HG03025 (cell line): Measurements from ENCODE around the gene SEPTIN14.
A peak's percentile ranks its signal among the peaks of the same experiment; 100 is the strongest.
"Not testable (repeated sequence)": the region's sequence is repeated elsewhere in the genome, so short reads cannot be mapped to it uniquely, and the experiment has no call there.

Source experiments
- ATAC-seq: cut with Tn5 transposase; IDR thresholded peaks from one replicate; pipeline ENCODE4 v1.9.1; 2021; ENCODE audit warnings: mild to moderate bottlenecking, moderate library complexity; ENCODE audit not compliant: unreplicated experiment, low FRiP score

Gene SEPTIN14

DNA sequence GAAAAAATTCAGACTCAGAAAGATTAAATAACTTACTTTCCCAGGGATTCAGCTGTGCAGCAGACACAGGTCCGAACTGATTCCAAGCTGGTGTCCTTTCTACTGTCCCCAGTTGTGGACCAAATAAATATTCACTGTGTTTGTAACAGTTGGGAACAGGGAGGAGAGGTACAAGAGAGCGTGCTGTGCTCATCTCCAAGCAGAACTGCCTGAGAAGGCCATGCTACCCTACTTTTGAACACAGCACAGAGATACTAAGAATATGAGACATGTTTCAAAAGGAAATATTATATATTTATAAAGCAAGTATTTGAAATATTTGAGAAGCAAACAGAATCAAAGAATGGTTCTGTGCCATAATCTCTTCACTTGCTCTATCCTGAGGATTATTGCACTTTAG, at the start of gene SEPTIN14:
Gene SEPTIN14 (minus strand): TSS at position 101 of the 400 bp plus-strand sequence. CDS start 756 bp downstream, outside the sequence.
- not testable (repeated sequence) for ATAC-seq

DNA sequence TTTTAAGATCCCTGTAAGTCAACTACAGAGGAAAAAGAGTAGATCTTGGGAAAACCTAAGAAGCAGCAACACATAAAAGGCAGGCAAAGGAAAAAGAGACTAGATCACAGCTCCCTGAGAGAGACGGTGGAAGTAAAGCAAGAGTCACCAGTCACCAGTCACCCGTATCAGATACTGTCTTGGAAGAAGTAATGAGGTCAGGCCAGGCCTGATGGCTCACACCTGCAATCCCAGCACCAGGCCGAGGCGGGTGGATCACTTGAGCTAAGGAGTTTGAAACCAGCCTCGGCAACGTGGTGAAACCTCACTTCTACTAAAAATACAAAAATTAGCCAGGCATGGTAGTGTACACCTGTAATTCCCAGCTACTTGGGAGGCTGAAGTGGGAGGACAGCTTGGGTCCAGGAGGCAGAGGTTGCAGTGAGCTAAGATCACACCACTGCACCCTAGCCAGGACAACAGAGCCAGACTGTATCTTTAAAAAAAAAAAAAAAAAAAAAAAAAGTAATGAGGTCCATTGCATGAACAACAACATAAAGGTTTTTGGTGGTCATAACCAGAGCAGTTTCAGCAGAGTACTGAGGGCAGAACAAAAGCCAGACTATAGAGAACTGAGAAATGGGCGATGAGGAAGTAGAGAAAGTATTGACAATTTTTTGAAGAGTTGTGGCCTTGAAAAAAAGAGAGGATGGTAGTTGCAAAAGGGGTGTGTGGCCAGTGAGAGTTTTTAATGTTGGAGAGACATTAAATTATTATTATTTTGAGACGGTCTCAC, 41.6 kb upstream of the SEPTIN14 start:
- ATAC-seq = peak; percentile 92

DNA sequence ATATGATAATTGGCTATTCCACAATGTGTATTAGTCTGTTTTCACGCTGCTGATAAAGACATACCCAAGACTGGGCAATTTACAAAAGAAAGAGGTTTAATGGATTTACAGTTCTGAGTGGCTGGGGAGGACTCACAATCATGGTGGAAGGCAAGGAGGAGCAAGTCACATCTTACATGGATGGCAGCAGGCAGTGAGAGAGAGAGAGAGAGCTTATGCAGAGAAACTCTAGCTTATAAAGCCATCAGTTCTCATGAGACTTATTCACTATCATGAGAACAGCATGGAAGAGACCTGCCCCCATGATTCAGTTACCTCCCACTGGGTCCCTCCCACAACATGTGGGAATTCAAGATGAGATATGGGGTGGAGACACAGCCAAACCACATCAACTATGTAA, 38.5 kb upstream of the SEPTIN14 start:
- not testable (repeated sequence) for ATAC-seq

DNA sequence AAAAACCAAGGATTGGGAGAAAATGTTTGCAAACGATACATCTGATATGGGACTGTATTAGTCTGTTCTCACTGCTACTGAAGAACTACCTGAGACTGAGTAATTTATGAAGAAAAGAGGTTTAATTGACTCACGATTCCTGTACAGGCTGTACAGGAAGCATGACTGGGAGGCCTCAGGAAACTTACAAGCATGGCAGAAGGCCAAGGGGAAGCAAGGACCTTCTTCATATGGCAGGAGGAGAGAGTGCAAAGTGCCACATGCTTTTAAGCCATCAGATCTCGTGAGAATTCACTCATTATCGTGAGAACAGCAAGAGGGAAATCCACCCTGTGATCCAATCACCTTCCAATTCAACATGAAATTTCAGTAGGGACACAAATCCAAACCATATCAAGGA, 35.7 kb upstream of the SEPTIN14 start:
- ATAC-seq = no peak

DNA sequence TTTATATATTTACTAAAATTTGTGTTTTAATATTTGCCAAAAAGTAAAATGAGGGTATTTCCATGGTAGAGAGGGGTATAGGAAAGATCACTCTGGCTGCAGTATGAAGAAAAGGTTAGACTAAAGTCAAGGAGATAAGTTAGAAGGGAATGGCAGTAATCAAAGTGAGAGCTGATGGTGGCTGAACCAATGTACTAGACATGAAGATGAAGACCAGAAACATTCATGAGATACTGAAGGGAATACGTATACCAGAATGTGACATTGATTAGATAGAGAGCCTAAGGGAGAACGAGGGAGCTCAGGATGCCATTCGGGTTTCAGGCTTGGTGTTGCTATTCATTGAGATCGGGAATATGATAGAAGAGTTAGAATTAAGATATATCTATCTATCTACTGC, 32.5 kb upstream of the SEPTIN14 start:
- no peak for ATAC-seq

DNA sequence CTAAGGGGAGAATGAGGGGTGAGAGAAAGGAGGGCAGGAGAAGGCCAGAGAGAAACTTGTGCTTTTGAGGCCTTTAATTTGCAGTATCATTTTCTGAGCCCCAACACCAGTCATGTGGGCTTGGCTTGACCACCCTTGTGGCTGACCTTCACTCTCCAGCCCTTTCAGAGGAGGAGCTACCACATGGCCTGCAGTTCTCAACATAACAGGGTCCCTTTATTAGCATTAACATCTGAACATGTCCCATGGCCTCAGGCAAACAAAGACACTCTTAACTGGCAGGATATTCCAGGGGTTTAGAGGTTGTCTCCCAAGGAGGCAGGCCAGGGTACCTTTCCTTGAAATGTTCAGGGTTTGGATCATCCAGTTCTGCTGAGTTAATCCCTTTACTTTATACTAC, 31.4 kb upstream of the SEPTIN14 start:
- no peak for ATAC-seq

DNA sequence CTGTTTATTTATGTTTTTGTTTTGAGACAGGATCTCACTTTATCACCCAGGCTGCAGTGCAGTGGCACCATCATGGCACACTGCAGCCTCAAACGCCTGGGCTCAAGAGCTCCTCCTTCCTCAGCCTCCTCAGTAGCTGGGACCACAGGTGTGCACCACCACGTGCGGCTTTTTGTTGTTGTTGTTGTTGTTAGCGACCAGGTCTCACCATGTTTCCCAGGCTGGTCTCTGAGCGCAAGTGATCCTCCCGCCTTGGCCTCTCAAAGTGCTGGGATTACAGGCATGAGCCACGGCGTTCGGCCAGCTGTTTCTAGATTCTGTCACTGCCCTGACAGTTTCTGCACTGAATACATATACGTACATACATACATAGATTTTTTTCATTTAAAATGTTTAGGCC, 25.8 kb upstream of the SEPTIN14 start:
- not testable (repeated sequence) for ATAC-seq

DNA sequence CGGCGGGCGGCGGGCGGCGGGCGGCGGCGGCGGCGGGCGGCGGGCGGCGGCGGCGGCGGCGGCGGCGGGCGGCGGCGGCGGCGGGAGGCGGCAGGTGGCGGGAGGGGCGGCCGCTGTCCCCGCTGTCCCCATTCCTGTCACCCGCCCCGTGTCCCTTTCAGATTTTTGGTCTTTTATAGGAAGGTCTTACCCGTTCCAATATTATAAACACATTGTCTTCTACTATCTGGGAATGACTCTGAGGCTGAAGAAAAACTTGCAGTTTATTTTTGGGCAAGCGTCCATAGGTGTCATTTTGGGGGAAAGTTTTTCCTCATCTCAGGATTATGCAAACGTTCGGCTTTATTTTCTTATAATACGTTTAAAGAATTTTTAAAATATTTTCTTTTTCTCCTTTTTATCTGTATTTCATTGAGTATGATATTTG, 25.3 kb upstream of the SEPTIN14 start:
- ATAC-seq = no peak

DNA sequence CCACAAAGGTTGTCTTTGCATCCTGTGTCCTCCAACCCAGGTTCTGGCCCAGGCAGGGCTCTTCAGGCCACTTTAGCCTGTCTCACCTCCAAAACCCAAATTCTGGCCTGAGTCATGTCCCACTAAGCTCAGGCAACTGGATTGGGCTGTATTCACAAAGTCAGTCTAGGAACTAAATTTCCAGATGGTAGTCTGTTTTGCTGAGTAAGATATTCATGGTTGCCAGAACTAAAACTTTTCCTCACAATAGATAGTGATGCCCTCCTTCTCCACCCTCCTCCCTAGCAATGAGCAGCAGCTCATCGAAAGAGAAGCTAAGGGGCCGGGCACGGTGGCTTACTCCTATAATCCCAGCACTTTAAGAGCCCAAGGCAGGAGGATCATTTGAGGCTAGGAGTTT, 21.8 kb upstream of the SEPTIN14 start:
- no peak for ATAC-seq

DNA sequence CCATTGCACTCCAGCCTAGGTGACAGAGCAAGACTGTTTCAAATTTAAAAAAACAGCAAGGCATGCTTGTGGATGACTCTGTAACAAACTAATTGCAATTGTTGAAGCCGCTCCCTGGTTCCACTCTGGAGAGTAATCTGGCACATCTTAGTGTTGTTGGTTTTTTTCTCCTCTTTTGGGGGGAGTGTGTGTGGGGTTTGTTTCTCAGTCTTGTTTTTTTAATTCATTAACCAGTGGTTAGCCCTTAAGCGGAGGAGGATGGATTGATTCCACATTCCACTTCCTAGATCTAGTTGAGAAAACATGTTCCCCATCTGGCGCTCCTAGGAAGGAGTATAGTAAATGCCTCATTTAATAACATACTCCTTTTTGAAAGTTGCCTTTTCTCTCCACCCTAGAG, 16.1 kb upstream of the SEPTIN14 start:
- ATAC-seq = no peak

DNA sequence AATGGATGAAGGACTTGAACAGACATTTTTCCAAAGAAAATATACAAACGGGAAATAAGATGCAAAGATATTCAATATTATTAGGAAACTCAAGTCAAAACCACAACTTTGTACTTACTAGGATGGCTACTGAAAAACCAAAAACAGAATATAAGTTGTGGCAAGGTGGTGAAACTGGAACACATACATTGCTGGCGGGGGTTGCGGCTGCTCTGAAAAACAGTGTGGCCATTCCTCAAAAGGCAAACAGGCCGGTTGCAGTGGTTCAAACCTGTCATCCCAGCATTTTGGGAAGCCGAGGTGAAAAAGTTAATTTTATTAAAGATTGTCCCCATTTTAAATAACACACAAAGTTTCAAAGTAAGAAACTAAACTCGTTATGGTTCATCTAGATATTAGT, 14.8 kb upstream of the SEPTIN14 start:
- no peak for ATAC-seq

DNA sequence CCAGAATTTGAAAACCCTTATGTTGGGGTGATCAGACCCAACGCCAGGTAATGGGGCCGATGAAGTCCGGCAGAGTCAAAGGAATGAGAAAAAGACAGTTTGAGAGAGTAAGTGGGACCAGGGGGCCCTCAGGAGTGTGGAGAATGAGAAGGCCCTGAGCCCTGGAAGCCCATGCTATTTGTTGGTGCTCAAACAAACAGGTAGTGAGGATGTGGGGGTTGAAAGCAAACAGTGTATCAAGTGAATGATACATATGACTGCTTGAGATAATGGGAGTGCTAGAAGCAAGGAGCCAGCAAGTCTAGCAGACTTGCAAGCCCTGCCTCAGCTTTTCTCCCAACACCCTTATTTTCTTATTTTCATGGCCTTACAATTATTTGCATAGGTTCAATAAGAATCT, 11.2 kb upstream of the SEPTIN14 start:
- ATAC-seq = no peak

DNA sequence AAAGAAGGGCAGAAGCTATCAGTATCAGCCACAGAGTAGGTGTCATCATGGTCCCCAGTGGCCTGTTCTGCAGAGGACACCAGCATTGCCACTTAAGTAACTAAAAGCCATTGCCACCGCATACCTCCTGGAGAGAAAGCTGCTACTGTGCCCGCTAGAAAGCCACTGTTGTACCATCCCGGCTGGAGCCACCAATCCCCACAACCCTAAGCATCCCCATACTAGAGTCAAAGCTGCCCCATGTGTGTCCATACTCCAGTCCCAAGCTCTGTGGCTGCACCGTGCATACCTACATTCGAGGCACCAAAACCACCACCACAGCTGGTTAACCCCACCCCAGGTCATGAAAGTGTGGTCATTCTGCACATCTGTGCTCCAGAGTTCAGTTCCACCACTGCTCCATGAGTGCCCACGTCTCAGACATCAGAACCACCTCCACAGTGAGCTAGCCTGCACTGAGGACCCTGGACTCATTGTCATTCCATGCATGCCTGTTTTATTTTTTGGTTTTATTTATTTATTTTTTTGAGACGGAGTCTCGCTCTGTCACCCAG, 9.5 kb upstream of the SEPTIN14 start:
- no peak for ATAC-seq

DNA sequence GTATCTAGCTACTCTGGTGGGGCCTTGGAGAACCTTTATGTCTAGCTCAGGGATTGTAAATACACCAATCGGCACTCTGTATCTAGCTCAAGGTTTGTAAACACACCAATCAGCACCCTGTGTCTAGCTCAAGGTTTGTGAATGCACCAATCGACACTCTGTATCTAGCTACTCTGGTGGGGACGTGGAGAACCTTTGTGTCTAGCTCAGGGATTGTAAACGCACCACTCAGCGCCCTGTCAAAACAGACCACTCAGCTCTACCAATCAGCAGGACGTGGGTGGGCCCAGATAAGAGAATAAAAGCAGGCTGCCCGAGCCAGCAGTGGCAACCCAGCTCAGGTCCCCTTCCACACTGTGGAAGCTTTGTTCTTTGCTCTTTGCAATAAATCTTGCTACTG, 6.4 kb upstream of the SEPTIN14 start:
- ATAC-seq = not testable (repeated sequence)

DNA sequence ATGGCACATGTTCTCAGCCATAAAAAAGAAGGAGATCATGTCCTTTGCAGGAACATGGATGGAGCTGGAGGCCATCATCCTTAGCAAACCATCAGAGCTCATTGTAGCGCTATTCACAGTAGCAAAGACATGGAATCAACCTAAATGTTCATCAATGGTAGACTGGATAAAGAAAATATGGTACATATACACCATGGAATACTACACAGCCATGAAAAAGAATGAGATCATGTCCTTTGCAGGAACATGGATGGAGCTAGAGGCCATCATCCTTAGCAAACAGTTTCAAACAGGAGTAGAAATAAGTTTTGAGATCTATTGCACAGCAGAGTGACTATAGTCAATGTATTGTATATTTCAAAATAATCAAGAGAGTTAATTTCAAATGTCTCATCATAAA, 17.4 kb downstream of the SEPTIN14 start:
- not testable (repeated sequence) for ATAC-seq

DNA sequence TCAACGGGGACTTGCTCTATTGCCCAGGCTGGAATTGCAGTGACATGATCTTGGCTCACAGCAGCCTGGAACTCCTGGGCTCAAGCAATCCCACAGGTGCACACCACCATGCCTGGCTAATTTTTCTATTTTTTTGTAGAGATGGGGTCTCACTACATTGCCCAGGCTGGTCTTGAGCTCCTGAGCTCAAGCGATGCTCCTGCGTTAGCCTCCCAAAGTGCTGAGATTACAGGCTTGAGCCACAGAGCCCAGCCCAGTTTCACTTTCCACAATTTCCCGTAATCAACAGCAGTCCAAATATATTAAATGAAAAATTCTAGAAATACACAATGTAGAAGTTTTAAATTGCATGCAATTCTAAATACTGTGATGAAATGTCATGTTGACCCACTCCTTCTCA, 24.0 kb downstream of the SEPTIN14 start:
- ATAC-seq = no peak

DNA sequence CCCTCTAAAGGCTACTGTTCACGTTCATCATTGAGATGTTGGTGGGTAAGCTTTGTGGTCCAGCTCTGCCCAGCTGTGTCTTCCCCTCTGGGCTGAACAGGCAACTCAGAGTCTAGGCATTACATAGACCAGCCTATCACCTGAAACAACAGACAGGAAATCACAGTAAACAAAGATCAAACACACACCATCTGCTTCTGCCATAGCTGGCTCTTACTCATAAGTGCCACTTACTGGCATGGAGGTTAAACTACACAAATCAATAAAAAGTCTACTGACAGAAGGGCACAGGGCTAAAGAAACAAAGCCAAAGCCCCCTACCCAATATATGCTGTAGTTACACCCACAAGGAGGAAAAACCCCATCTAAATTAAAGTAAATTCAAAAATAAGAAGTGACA, 35.0 kb downstream of the SEPTIN14 start:
- no peak for ATAC-seq

DNA sequence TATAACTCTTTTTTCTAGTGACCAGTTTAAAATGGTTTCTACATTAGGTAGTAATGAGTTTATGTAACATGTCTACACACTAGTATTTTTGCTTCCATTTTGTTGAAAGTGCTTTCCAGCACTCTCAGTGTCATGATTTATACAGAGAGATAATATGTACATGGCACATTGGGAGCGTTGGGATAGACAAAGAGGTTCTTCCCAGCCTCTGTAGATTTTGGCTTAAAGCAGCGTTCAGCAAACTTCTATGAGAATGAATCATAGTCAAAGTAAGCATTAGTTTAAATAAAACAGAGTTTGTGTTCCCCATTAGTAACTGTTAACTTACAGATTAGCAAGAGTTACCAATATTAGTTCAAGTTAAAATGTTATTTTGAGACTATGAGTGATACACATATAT, 43.9 kb downstream of the SEPTIN14 start:
- no peak for ATAC-seq

DNA sequence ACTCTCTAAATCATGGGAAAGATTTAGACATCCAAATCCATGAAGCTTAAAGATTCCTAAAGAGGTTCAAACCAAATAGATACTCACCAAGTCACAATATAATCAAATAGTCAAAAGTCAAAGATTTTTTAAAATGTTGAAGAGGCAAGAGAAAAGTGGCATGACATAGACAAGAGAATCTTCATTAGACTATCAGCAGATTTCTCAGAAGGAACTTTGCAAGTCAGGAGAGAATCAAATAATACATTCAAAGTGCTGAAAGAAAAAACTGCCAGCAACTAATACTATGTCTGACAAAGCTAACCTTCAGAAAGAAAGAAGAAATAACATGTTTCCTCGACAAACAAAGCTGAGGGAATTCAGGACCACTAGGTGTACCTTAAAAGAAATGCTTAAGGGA, 65.3 kb downstream of the SEPTIN14 start:
- ATAC-seq = not testable (repeated sequence)

DNA sequence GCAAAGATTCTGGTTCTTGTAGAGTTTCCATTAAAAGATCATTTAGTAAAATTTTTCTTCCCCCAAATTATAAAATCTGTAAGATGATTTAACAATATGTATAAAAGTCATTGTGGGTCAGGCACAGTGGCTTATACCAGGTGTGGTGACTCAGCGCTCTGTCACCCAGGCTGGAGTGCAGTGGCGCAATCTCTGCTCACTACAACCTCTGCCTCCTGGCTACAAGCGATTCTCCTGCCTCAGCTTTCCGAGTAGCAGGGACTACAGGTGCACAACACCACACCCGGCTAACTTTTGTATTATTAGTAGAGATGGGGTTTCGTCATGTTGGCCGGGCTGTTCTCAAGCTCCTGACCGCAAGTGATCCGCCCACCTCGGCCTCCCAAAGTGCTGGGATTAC, 68.0 kb downstream of the SEPTIN14 start:
- no peak for ATAC-seq

DNA sequence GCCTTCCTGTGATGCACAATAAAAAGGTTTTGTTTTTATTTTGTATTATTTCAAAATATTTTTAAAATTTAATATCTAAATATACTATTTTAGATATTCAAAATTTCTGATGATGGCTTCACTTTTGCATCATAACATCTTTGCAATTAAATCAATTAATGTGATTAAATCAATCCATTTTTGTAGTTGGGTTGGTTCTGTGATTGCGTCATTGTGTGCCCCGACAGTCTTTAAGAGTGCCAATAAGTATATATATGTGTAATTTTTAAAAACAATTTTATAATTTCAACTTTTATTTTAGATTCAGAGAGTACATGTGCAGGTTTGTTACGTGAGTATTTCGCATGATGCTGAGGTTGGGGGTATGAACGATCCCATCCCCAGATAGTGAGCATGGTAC, 70.5 kb downstream of the SEPTIN14 start:
- no peak for ATAC-seq

DNA sequence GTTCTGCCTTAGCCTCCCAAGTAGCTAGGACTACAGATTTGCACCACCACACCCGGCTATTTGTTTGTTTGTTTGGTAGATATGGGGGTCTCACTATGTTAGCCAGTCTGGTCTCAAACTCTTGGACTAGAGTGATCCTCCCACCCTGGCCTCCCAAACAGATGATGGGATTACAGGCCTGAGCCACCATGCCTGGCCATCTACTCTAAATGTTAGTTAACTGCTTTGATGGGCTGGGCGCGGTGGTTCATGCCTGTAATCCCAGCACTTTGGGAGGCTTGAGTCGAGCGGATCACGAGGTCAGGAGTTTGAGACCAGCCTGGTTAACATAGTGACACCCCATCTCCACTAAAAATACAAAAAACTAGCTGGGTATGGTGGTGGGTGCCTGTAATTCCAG, 74.8 kb downstream of the SEPTIN14 start:
- no peak for ATAC-seq
